BJ (cell line): ENCODE results near the gene GALNT12. TPM values are rescaled to one million over a fixed set of nuclear protein-coding genes. Genes with fewer than 3 reads are reported as not detected.

Source experiments
- CTCF ChIA-PET: fragments of 350-600 bp; formaldehyde crosslinking; extraction: SDS; loops from one replicate; lab custom pipeline; 2021; ENCODE audit warnings: antibody characterized with exemption, inconsistent platforms; lab: Yijun Ruan, JAX
- POLR2A ChIA-PET: fragments of 300-600 bp; sonication (Branson Sonifier 250); formaldehyde crosslinking; extraction: SDS; loops from one replicate; lab custom pipeline; 2021; ENCODE audit warnings: antibody characterized with exemption; lab: Charles Lee
- DNase-seq: peaks from one replicate; pipeline ENCODE4 v3.0.0-alpha.2; 2011; ENCODE audit warnings: low read depth
- H3K27me3 ChIP-seq: 2 replicates; pipeline ENCODE4 v1.6.0; 2011; ENCODE audit warnings: low read length; ENCODE audit not compliant: control insufficient read depth, insufficient read depth
- H3K36me3 ChIP-seq: 2 replicates; pipeline ENCODE4 v1.5.1; 2011; ENCODE audit warnings: low read length; ENCODE audit not compliant: control insufficient read depth, insufficient read depth
- H3K4me3 ChIP-seq: 2 replicates; pipeline ENCODE4 v1.5.1; 2011; ENCODE audit warnings: low read depth, mild to moderate bottlenecking, control low read depth, low read length
- CTCF ChIP-seq: IDR thresholded peaks from 2 replicates; pipeline ENCODE4 v1.5.1; 2011; ENCODE audit warnings: low read depth, mild to moderate bottlenecking, control low read depth, inconsistent platforms, low read length, moderate library complexity; ENCODE audit not compliant: insufficient read depth
- polyA minus RNA-seq: library from RNA; depleted of rRNA, polyadenylated mRNA; stranded (reverse); fragments of >200 nt; gene quantifications from 2 replicates; pipeline ENCODE4 v1.2.3, GENCODE V29; 2011; rRNA and poly(A)+ RNA removed
- polyA plus RNA-seq: library from polyadenylated mRNA; depleted of rRNA; stranded (reverse); fragments of >200 nt; gene quantifications from 2 replicates; pipeline ENCODE4 v1.2.3, GENCODE V29; 2011; rRNA removed

The GALNT12 gene
- polyA plus RNA-seq: 4.2 and 4.8 TPM in 2 replicates
- polyA minus RNA-seq: 1.3 and 3.1 TPM in 2 replicates

GRCh38 chr9:98807070-98807813, at the start of gene GALNT12:
Gene GALNT12, plus strand, starts transcription at chr9:98807670. Its CDS starts 29 bp downstream, at chr9:98807699.
- no peak for DNase-seq
- H3K36me3 ChIP-seq: no peaks in the 10 kb centered on the region
- CTCF ChIA-PET: interaction anchor here (0.5 to 3.0 kb wide), 6 partner anchors 10 to 602 kb away, joined by 3 to 13 read pairs (median 5); no protein-coding TSS in a partner anchor
- H3K27me3 ChIP-seq: peaks cover 16% of the 10 kb centered on the region
- POLR2A ChIA-PET: interaction anchor here (1.0 kb wide), 1 partner anchor 751 kb away, joined by 4 read pairs; the partner anchor contains the start of gene NANS
- H3K4me3 ChIP-seq: peak within 1 kb of the TSS; percentile 50
- no peak for TF ChIP-seq CTCF

- TF ChIP-seq CTCF: no peak
- Histone ChIP-seq H3K4me3 (no peak overlapping the region), H3K36me3 (peaks cover 4% of the 10 kb centered on the region), H3K27me3 (no peaks in the 10 kb centered on the region)
- CTCF ChIA-PET: interaction anchor here (0.9 to 1.8 kb wide), 3 partner anchors 14 to 445 kb away, joined by 3 to 7 read pairs (median 6); no protein-coding TSS in a partner anchor
- DNase-seq: no peak
- POLR2A ChIA-PET: no interaction called here
Observed at GRCh38 chr9:98760231-98760630, 47.2 kb upstream of the GALNT12 start.

- ChIA-PET POLR2A (no interaction called here), CTCF (interaction anchor here (4.1 kb wide), 1 partner anchor 12 kb away, joined by 31 read pairs; no protein-coding TSS in a partner anchor)
- no peak for DNase-seq
- no peak for TF ChIP-seq CTCF
- no peaks in the 10 kb centered on the region for H3K27me3 ChIP-seq
- H3K36me3 ChIP-seq: peaks cover 12% of the 10 kb centered on the region
- no peak overlapping the region for H3K4me3 ChIP-seq
Observed at GRCh38 chr9:98763986-98764745, 43.3 kb upstream of the GALNT12 start.

GRCh38 chr9:98765256-98765655, 42.2 kb upstream of the GALNT12 start:
- TF ChIP-seq CTCF: no peak
- CTCF ChIA-PET: interaction anchor here (0.6 to 4.1 kb wide), 4 partner anchors 8 to 450 kb away, joined by 3 to 31 read pairs (median 6); no protein-coding TSS in a partner anchor
- no peak overlapping the region for H3K4me3 ChIP-seq

GRCh38 chr9:98766586-98766985, 40.9 kb upstream of the GALNT12 start:
- DNase-seq: no peak
- no peaks in the 10 kb centered on the region for H3K27me3 ChIP-seq
- CTCF ChIA-PET: interaction anchor here (1.0 to 4.1 kb wide), 3 partner anchors 7 to 451 kb away, joined by 4 to 31 read pairs (median 7); no protein-coding TSS in a partner anchor
- no peak for TF ChIP-seq CTCF
- POLR2A ChIA-PET: no interaction called here
- H3K36me3 ChIP-seq: peaks cover 15% of the 10 kb centered on the region
- H3K4me3 ChIP-seq: no peak overlapping the region

More at GRCh38 chr9:98765256-98765655, 42.2 kb upstream of the GALNT12 start:
- POLR2A ChIA-PET: no interaction called here
- DNase-seq: no peak
- H3K36me3 ChIP-seq: peaks cover 11% of the 10 kb centered on the region
- no peaks in the 10 kb centered on the region for H3K27me3 ChIP-seq
